Endothelial cell of umbilical vein (primary cell): Measurements from ENCODE around the gene DSEL.

Source experiments
- POLR2A ChIP-seq: IDR thresholded peaks from 2 replicates; pipeline ENCODE4 v1.6.1; 2012; ENCODE audit warnings: low read depth, mild to moderate bottlenecking, control low read depth, low read length
- TF ChIP-seq, protein P1 (sequence below), 2 donors: IDR thresholded peaks; 1 replicate in 1 of 2; 2 replicates in 1 of 2; pipeline ENCODE4 v1.5.1; 2011; ENCODE audit warnings: low read length in 2 of 2, mild to moderate bottlenecking in 2 of 2, moderate library complexity in 2 of 2, control low read depth in 1 of 2, inconsistent platforms in 1 of 2, low read depth in 1 of 2; ENCODE audit not compliant: insufficient read depth in 1 of 2; ENCODE audit errors: extremely low read depth in 1 of 2

DNA sequence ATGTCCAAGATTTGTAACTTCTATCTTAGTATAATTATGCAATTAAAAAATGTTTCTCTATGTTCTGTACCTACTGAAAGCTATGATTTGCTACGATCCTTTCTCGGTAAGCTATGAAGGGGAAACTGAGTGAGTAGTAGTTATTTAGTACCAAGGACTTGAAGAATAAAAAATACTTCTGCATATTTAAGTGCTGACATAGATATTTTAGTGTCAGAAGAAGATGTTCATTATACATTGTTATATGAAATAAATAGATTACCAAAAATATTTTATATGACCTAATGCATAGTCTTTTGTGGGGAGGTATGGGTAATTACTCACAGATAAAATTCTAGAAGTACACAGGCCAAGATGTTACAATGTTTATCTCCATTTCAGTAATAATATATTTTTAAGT is 39.0 kb downstream of the DSEL start:
- TF ChIP-seq POLR2A: no peak
- TF ChIP-seq, protein P1, sequence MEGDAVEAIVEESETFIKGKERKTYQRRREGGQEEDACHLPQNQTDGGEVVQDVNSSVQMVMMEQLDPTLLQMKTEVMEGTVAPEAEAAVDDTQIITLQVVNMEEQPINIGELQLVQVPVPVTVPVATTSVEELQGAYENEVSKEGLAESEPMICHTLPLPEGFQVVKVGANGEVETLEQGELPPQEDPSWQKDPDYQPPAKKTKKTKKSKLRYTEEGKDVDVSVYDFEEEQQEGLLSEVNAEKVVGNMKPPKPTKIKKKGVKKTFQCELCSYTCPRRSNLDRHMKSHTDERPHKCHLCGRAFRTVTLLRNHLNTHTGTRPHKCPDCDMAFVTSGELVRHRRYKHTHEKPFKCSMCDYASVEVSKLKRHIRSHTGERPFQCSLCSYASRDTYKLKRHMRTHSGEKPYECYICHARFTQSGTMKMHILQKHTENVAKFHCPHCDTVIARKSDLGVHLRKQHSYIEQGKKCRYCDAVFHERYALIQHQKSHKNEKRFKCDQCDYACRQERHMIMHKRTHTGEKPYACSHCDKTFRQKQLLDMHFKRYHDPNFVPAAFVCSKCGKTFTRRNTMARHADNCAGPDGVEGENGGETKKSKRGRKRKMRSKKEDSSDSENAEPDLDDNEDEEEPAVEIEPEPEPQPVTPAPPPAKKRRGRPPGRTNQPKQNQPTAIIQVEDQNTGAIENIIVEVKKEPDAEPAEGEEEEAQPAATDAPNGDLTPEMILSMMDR (IDR thresholded peaks at IDR 0.05; ENCODE audit: extremely low read depth in 1 of 2, insufficient read depth in 1 of 2, low read depth in 1 of 2, low read length in 2 of 2): no peak
